Adrenal gland (tissue), 12 donors: ENCODE results near the gene HEBP1. TPM values are rescaled to one million over a fixed set of nuclear protein-coding genes. Genes with fewer than 3 reads are reported as not detected.

Experiments used
- polyA plus RNA-seq, 3 donors: library from polyadenylated mRNA; stranded (reverse); fragments of 200-250 nt in 2 of 3; fragments of 350-450 nt in 1 of 3; fragmentation: Illumina TruSeq in 1 of 3; extraction: RNeasy Lipid Tissue Mini Kit (QIAGEN cat#74804) in 1 of 3; gene quantifications; one replicate each; pipeline ENCODE4 v1.2.3, GENCODE V29; 2013 to 2014
- small RNA-seq, 2 donors: library from RNA; depleted of rRNA; stranded (forward); fragments of <200 nt; gene quantifications; one replicate each; pipeline ENCODE3, GENCODE V24; 2016
- total RNA-seq, 9 donors: library from RNA; depleted of rRNA in 4 of 9; stranded (reverse); fragments of >200 nt in 4 of 9; fragments of 120-200 nt in 1 of 9; fragmentation: NEBNext Ultra II Directional in 1 of 9; extraction: Animal tissue kit (Norgen Biotek cat#: 25700) in 1 of 9; gene quantifications; one replicate each; pipeline versions ENCODE4 v1.1.0 to v1.2.4, GENCODE V29; 2013 to 2023
- donor health status: healthy with polysubstance abuse.
- donor health status: Bipolar disorder and iron deficiency.
- donor health status: DM: yes; HTN: yes; CAD: no.
- donor health status: DM: no; HTN: no; CAD: no.
- donor health status: DM: no; HTN: no; CAD: no.
- donor health status: DM: yes; HTN: yes; CAD: no.

Gene HEBP1
- total and polyA plus RNA-seq, 12 donors = 34.3 to 165 (median 87.5) TPM

Small RNAs within 50 kb of the gene (small RNA-seq; reads per million reads assigned to genes)
- gene RF00604 = 0.08 to 0.24 reads per million in 2 donors

Other genes starting within 250 kb of the HEBP1 start
- 10 to 100 TPM in 4 of 9 donors, 1 to 10 TPM in 5; 2.1 to 11.5 (median 8.1) TPM for gene APOLD1, start 214.6 kb downstream of the HEBP1 start, total RNA-seq
- 1 to 10 TPM; 1.2 to 7.6 (median 6.9) TPM for gene APOLD1, start 214.6 kb downstream of the HEBP1 start, polyA plus RNA-seq
- gene DDX47, start 186.9 kb downstream of the HEBP1 start, total RNA-seq = 10 to 100 TPM; 28.8 to 77.3 (median 45.2) TPM
- gene DDX47, start 186.9 kb downstream of the HEBP1 start, polyA plus RNA-seq = 10 to 100 TPM; 31.6 to 70.3 (median 34.0) TPM
- gene GPRC5A, start 108.7 kb downstream of the HEBP1 start, total RNA-seq = 10 to 100 TPM in 3 of 9 donors, 1 to 10 TPM in 5, under 1 TPM in 1; 0.33 to 22.3 (median 8.4) TPM
- 1 to 10 TPM; 2.0 to 4.0 (median 2.3) TPM for gene GPRC5A, start 108.7 kb downstream of the HEBP1 start, polyA plus RNA-seq
- not detected for gene GPRC5D, start 48.1 kb downstream of the HEBP1 start, total RNA-seq
- under 1 TPM in 2 of 3 donors, not detected in 1; 0.17 to 0.40 TPM for gene GPRC5D, start 48.1 kb downstream of the HEBP1 start, polyA plus RNA-seq
- gene FAM234B, start 44.1 kb upstream of the HEBP1 start, total RNA-seq = 1 to 10 TPM; 4.0 to 9.9 (median 6.9) TPM
- gene FAM234B, start 44.1 kb upstream of the HEBP1 start, polyA plus RNA-seq = 1 to 10 TPM in 1 of 3 donors, under 1 TPM in 2; 0.64 to 4.6 (median 0.67) TPM
- not detected for gene GSG1, start 103.4 kb upstream of the HEBP1 start, total RNA-seq
- not detected for gene GSG1, start 103.4 kb upstream of the HEBP1 start, polyA plus RNA-seq
- gene EMP1, start 196.5 kb upstream of the HEBP1 start, total RNA-seq = 100 to 1,000 TPM in 2 of 9 donors, 10 to 100 TPM in 6, 1 to 10 TPM in 1; 10.0 to 129 (median 69.4) TPM
- gene EMP1, start 196.5 kb upstream of the HEBP1 start, polyA plus RNA-seq = 10 to 100 TPM; 21.2 to 61.4 (median 27.9) TPM